HUES48 (cell line): ENCODE data around the gene SPARCL1.
"Not testable (repeated sequence)": the region's sequence is repeated elsewhere in the genome, so short reads cannot be mapped to it uniquely, and the experiment has no call there.

Experiments
- H3K27ac ChIP-seq: one replicate; pipeline ENCODE4 v1.7.0; 2013; ENCODE audit warnings: low read depth, low read length, inconsistent platforms
- H3K27me3 ChIP-seq: 2 replicates; pipeline ENCODE4 v1.6.1; 2013; ENCODE audit warnings: mild to moderate bottlenecking, low read length; ENCODE audit not compliant: control insufficient read depth, insufficient read depth
- H3K36me3 ChIP-seq: 2 replicates; pipeline ENCODE4 v1.6.1; 2013; ENCODE audit warnings: low read length; ENCODE audit not compliant: control insufficient read depth, insufficient read depth
- H3K4me1 ChIP-seq: 2 replicates; pipeline ENCODE4 v1.6.1; 2013; ENCODE audit warnings: mild to moderate bottlenecking, low read length; ENCODE audit not compliant: control insufficient read depth, insufficient read depth
- H3K4me3 ChIP-seq: 2 replicates; pipeline ENCODE4 v1.5.1; 2013; ENCODE audit warnings: mild to moderate bottlenecking, low read depth, low read length
- H3K9ac ChIP-seq: 2 replicates; pipeline ENCODE4 v1.6.1; 2013; ENCODE audit warnings: mild to moderate bottlenecking, low read depth, low read length, moderate library complexity
- H3K9me3 ChIP-seq: 2 replicates; pipeline ENCODE4 v1.6.1; 2013; ENCODE audit warnings: low read length; ENCODE audit not compliant: control insufficient read depth, insufficient read depth

SPARCL1 gene

GRCh38 chr4:87481377-87481776 lies 47.8 kb downstream of the SPARCL1 start:
- no peak overlapping the region for H3K27ac ChIP-seq
- H3K4me3 ChIP-seq = no peak overlapping the region

GRCh38 chr4:87478732-87479250 lies 50.4 kb downstream of the SPARCL1 start:
- Histone ChIP-seq H3K4me1 (peaks cover 34% of the 10 kb centered on the region), H3K9me3 (no peaks in the 10 kb centered on the region), H3K27me3 (no peaks in the 10 kb centered on the region), H3K36me3 (no peaks in the 10 kb centered on the region), H3K27ac (peak overlapping the region; percentile 69), H3K4me3 (no peak overlapping the region), H3K9ac (no peak overlapping the region)

More at GRCh38 chr4:87481377-87481776, 47.8 kb downstream of the SPARCL1 start:
- Histone ChIP-seq H3K4me1 (peaks cover 32% of the 10 kb centered on the region), H3K9ac (no peak overlapping the region), H3K27me3 (no peaks in the 10 kb centered on the region), H3K36me3 (no peaks in the 10 kb centered on the region), H3K9me3 (no peaks in the 10 kb centered on the region)

GRCh38 chr4:87476934-87477333 lies 52.2 kb downstream of the SPARCL1 start:
- Histone ChIP-seq H3K36me3 (no peaks in the 10 kb centered on the region), H3K9ac (no peak overlapping the region), H3K4me3 (no peak overlapping the region), H3K9me3 (no peaks in the 10 kb centered on the region), H3K27me3 (no peaks in the 10 kb centered on the region), H3K27ac (peak overlapping the region; percentile 27), H3K4me1 (peaks cover 34% of the 10 kb centered on the region)

- Histone ChIP-seq H3K9ac (no peak overlapping the region), H3K36me3 (no peaks in the 10 kb centered on the region), H3K4me1 (peaks cover 2% of the 10 kb centered on the region; the same call in 1 of the 2 replicates), H3K27me3 (no peaks in the 10 kb centered on the region), H3K4me3 (no peak overlapping the region), H3K27ac (no peak overlapping the region), H3K9me3 (no peaks in the 10 kb centered on the region)
These were observed 59.8 kb downstream of the SPARCL1 start for GRCh38 chr4:87469390-87469789.

- Histone ChIP-seq H3K4me1 (peaks cover 14% of the 10 kb centered on the region), H3K4me3 (no peak overlapping the region), H3K27ac (no peak overlapping the region), H3K27me3 (no peaks in the 10 kb centered on the region), H3K36me3 (no peaks in the 10 kb centered on the region), H3K9ac (no peak overlapping the region), H3K9me3 (no peaks in the 10 kb centered on the region)
These were observed 63.3 kb downstream of the SPARCL1 start for GRCh38 chr4:87465739-87466366.

GRCh38 chr4:87462102-87462501 lies 67.1 kb downstream of the SPARCL1 start:
- H3K9ac ChIP-seq = no peak overlapping the region
- no peak overlapping the region for H3K4me3 ChIP-seq
- H3K36me3 ChIP-seq = peaks cover 18% of the 10 kb centered on the region
- no peak overlapping the region for H3K27ac ChIP-seq
- H3K9me3 ChIP-seq = no peaks in the 10 kb centered on the region
- H3K4me1 ChIP-seq = peaks cover 15% of the 10 kb centered on the region
- no peaks in the 10 kb centered on the region for H3K27me3 ChIP-seq

GRCh38 chr4:87461281-87461700 lies 67.9 kb downstream of the SPARCL1 start:
- Histone ChIP-seq H3K4me3 (no peak overlapping the region), H3K9ac (no peak overlapping the region), H3K4me1 (peaks cover 16% of the 10 kb centered on the region), H3K9me3 (no peaks in the 10 kb centered on the region), H3K27me3 (no peaks in the 10 kb centered on the region), H3K36me3 (peaks cover 18% of the 10 kb centered on the region), H3K27ac (peak overlapping the region; percentile 45)

- no peak overlapping the region for H3K27ac ChIP-seq
- no peaks in the 10 kb centered on the region for H3K27me3 ChIP-seq
- no peak overlapping the region for H3K4me3 ChIP-seq
- H3K9me3 ChIP-seq = no peaks in the 10 kb centered on the region
- peaks cover 19% of the 10 kb centered on the region for H3K4me1 ChIP-seq
- H3K9ac ChIP-seq = no peak overlapping the region
- peaks cover 23% of the 10 kb centered on the region for H3K36me3 ChIP-seq
These were observed 70.3 kb downstream of the SPARCL1 start for GRCh38 chr4:87458913-87459312.

GRCh38 chr4:87451537-87451936 lies 77.6 kb downstream of the SPARCL1 start:
- peaks cover 50% of the 10 kb centered on the region for H3K36me3 ChIP-seq
- no peak overlapping the region for H3K9ac ChIP-seq
- H3K27ac ChIP-seq = no peak overlapping the region
- H3K4me3 ChIP-seq = no peak overlapping the region
- no peaks in the 10 kb centered on the region for H3K9me3 ChIP-seq
- H3K27me3 ChIP-seq = no peaks in the 10 kb centered on the region
- peaks cover 6% of the 10 kb centered on the region; the same call in 1 of the 2 replicates for H3K4me1 ChIP-seq

- not testable (repeated sequence) for H3K4me3 ChIP-seq, H3K9me3 ChIP-seq, H3K9ac ChIP-seq, H3K27me3 ChIP-seq, H3K4me1 ChIP-seq, H3K27ac ChIP-seq
- H3K36me3 ChIP-seq = peaks cover 74% of the 10 kb centered on the region
These were observed 82.8 kb downstream of the SPARCL1 start for GRCh38 chr4:87446375-87446774.

GRCh38 chr4:87445964-87446363 lies 83.2 kb downstream of the SPARCL1 start:
- Histone ChIP-seq H3K9me3 (no peaks in the 10 kb centered on the region), H3K27ac (no peak overlapping the region), H3K36me3 (peaks cover 72% of the 10 kb centered on the region), H3K27me3 (no peaks in the 10 kb centered on the region), H3K4me3 (no peak overlapping the region), H3K4me1 (no peaks in the 10 kb centered on the region), H3K9ac (no peak overlapping the region)
